GM06990 (cell line): Measurements from ENCODE around the gene NMRK2.
"Not testable (repeated sequence)": the region's sequence is repeated elsewhere in the genome, so short reads cannot be mapped to it uniquely, and the experiment has no call there.

Experiments
- DNase-seq: peaks from one replicate; pipeline ENCODE4 v3.0.0-alpha.2; 2011; ENCODE audit not compliant: insufficient read length; ENCODE audit errors: extremely low read depth
- H3K27me3 ChIP-seq: replicated peaks from 2 replicates; pipeline ENCODE4 v1.6.0; 2011; ENCODE audit warnings: low read length; ENCODE audit not compliant: control insufficient read depth, insufficient read depth
- H3K36me3 ChIP-seq: 2 replicates; pipeline ENCODE4 v1.5.1; 2011; ENCODE audit warnings: low read length; ENCODE audit not compliant: control insufficient read depth, insufficient read depth
- H3K4me3 ChIP-seq: replicated peaks from 2 replicates; pipeline ENCODE4 v1.5.1; 2011; ENCODE audit warnings: low read depth, mild to moderate bottlenecking, control low read depth, low read length
- CTCF ChIP-seq: IDR thresholded peaks from 2 replicates; pipeline ENCODE4 v1.5.1; 2011; ENCODE audit warnings: low read length, control low read depth, mild to moderate bottlenecking, inconsistent platforms; ENCODE audit not compliant: insufficient read depth, poor library complexity, severe bottlenecking

NMRK2 gene

DNA sequence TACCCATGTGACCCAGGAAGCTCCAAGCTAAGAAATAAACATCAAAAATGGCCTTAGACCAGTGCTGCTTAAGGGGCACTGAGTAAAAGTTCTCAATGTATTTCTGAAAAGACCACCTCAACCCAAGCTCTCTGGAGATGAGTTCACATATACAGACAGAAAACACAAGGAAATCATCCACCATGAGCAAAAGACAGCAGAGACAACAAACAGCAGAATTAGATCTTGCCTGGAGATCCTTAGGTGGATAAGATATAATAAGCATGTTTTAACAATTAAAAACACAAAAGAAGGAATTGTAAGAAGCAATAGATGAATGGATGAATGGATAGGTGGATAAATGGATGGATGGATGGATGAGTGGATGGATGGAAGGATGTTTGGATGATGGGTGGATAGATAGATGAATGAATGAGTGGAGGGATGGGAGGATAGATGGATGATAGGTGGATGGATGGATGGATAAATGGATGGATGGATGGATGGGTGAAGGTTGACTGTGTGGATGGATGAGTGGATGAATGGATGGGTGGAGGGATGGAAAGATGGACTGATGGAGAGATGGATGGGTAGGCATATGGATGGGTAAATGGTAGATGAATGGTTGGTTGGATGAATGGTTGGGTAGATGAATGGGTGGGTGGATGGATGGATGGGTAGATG is 9.6 kb upstream of the NMRK2 start:
- no peak for DNase-seq
- TF ChIP-seq CTCF, result no peak
- H3K36me3 ChIP-seq, result no peaks in the 10 kb centered on the region

GRCh38 chr19:3923912-3924311 is 9.0 kb upstream of the NMRK2 start:
- no peaks in the 10 kb centered on the region for H3K27me3 ChIP-seq
- no peaks in the 10 kb centered on the region for H3K36me3 ChIP-seq
- DNase-seq, result no peak
- H3K4me3 ChIP-seq, result no peak overlapping the region
- no peak for TF ChIP-seq CTCF

More for the DNA sequence above, 9.6 kb upstream of the NMRK2 start:
- no peak overlapping the region for H3K4me3 ChIP-seq
- no peaks in the 10 kb centered on the region; the same call in 1 of the 2 replicates for H3K27me3 ChIP-seq

DNA sequence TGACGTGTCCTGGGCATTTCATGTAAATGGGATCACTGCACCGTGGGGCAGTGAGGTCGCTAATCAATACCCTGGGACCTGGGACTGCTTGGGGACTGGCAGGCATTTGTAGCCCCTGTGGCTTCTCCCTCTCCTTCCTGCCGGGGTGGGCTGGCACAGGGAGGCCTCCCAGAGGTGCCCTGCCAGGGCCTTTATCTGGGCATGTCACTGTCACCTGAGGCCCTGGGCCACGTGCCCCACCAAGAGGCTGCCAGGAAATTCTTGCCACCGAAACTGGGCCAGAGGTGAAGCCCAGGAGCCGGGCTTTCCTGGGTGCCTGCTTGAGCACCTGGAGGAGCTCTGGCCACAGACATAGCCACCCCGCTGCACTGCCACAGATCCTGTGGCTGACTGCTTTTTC is 1.8 kb upstream of the NMRK2 start:
- no peaks in the 10 kb centered on the region; the same call in 1 of the 2 replicates for H3K27me3 ChIP-seq
- no peaks in the 10 kb centered on the region for H3K36me3 ChIP-seq
- no peak overlapping the region for H3K4me3 ChIP-seq
- TF ChIP-seq CTCF, result no peak
- DNase-seq, result no peak

DNA sequence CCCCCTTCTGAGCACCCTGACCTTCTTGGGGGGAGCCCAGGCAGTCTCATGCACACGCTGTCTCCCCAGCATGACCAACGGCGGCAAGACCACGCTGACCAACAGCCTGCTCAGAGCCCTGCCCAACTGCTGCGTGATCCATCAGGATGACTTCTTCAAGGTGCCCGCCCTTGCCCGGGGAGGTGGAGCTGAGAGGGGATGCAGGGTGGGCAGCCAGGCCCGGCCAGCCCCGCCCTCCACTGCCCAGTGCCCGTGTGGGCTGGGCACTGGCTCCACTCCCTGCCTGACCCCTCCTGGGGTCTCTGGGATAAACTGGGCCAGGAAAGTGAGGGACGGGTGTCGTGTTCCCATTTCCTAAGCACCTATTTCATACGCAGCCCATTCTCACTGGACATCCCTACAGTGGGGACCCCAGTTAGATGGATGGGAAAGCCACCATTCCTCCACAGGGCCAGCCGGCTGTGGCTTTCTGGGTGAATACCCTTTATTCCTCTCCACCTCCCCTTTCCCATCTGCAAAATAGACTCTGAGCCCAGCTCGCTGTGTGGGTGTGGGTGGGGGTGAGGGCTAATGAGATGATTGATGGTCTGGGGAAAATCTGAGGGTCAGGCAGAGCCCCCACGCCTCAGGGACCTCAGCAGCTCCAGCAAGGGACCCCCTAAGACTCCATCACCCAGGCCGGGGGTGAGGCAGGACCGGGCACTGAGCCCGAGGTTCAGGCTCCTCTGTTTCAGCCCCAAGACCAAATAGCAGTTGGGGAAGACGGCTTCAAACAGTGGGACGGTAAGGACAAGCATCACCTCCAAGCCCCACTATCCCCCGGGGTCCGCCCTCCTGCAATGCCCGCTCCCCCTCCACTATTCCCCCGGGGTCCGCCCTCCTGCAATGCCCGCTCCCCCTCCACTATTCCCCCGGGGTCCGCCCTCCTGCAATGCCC is 3.9 kb downstream of the NMRK2 start:
- no peak for TF ChIP-seq CTCF
- Histone ChIP-seq H3K27me3 (no peaks in the 10 kb centered on the region; the same call in 1 of the 2 replicates), H3K36me3 (no peaks in the 10 kb centered on the region), H3K4me3 (no peak overlapping the region)
- no peak for DNase-seq

- not testable (repeated sequence) for H3K36me3 ChIP-seq, DNase-seq, H3K27me3 ChIP-seq, H3K4me3 ChIP-seq
These were observed 5.6 kb downstream of the NMRK2 start for GRCh38 chr19:3938300-3938950.
